Measurements from ENCODE around the gene IRAK4.
A peak's percentile ranks its signal among the peaks of the same experiment; 100 is the strongest.
"Not testable (repeated sequence)": the region's sequence is repeated elsewhere in the genome, so short reads cannot be mapped to it uniquely, and the experiment has no call there.

Gene IRAK4

GRCh38 chr12:43758728-43759563 lies at the start of gene IRAK4, which contains the start of gene PUS7L:
TSS of gene IRAK4 (plus strand) at chr12:43758951. CDS start at chr12:43768112, 9,161 bp downstream.
TSS of gene PUS7L (minus strand) at chr12:43758790. CDS start at chr12:43755245, 3,545 bp downstream.
- DNase-seq, result peak; percentile 67

DNA sequence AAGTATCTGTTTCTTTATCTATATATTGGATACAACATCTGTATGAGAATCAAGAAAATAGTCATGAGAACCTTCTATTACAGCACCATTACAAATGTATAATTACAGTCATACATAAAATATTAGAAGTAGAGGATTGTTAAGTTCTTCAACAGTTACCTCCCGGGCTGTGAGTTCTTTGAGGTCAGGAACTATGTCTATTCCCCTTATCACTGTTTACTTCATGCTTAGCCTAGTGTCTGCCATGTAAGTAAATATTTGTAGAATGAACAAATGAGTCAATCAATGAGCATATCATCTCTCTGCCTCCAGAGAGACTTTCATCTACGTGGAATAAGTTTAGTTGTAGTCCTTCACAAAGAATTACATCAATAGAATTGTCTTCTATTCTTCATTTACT lies 47.4 kb upstream of the IRAK4 start:
- DNase-seq, result no peak

- DNase-seq, result no peak
These were observed 36.1 kb upstream of the IRAK4 start for GRCh38 chr12:43722621-43723020.

DNA sequence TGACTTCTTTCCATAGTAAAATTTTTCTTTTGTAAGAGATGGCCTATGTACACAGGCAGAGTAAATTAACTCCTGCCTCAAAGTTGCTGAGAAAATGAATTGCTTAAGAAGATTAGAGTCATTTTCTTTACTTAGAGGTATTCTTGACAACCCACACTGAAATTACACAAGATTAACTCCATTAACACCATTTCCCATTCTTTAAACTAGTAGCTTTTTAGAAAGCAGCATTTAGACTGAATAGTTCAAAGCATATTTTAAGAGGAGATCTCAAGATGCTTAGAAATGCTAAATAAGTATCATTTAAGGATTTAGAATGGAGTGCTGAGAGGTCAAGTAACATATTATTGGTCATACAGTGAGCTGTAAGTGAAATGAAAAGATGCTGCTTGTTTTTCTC lies 35.6 kb upstream of the IRAK4 start:
- no peak for DNase-seq

GRCh38 chr12:43728117-43728516 lies 30.6 kb upstream of the IRAK4 start:
- no peak for DNase-seq

DNA sequence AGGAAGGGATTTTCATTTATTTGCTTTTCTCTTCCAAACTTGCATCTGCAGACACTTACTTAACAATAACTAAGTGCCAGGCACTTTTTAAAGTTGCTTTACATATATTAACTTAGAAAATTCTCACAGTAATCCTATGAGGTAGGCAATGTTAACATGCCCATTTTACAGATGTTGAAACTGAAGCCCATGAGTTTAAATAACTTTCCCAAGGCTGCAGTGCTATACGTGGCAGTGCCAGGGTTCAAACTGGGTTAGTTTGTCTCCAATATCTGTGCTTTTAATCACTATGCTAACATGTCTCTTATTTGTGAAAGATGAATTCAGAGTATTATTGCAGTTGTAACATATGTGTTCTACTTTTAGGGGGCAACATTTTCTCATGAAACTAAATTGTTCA lies 30.1 kb upstream of the IRAK4 start:
- DNase-seq, result no peak

GRCh38 chr12:43730283-43730682 lies 28.5 kb upstream of the IRAK4 start:
- no peak for DNase-seq

GRCh38 chr12:43733687-43734086 lies 25.1 kb upstream of the IRAK4 start:
- DNase-seq, result no peak

DNA sequence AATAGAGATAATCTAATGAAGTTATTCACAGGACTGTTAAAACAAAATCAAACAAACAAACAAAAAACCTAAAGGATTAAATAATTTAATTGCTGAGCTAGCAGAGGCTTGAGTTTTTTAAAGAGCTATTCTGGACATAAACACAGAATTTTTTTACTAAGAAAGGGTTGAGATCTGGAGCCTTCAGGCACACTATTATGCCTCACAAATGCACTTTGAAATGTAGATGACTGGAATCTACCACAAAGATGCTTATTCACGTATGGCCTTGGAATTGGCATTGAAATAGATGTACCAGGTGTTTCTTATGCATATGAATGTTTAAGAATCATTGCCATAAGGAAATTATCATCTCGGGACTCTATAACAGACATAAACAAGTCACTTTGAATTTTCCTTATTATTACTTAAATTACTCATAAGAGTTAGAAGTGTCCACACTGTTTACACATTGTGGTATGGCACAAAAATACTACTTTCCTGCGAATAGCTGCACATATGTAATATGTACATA lies 21.8 kb upstream of the IRAK4 start:
- no peak for DNase-seq

DNA sequence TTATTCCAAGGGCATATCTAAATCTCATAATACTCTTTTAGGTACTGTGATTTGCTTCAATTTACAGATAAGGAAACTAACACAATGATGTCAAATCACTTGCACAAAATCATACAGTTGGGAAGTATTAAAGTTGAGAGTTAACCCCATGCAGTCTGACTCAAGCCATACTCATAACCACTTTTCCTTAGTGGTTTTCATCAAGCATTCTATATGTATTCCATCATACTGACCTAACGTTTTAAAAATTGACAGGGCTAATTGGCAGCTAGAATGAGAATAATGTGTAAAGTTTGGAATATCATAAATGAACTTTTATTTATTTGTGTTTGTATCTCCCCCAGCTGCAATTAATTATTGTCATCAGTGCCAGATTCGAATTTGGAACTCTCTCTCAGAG lies 21.1 kb upstream of the IRAK4 start:
- no peak for DNase-seq

GRCh38 chr12:43740511-43741100 lies 18.1 kb upstream of the IRAK4 start:
- no peak for DNase-seq

- no peak for DNase-seq
These were observed 16.6 kb upstream of the IRAK4 start for GRCh38 chr12:43742106-43742505.

- DNase-seq, result no peak
These were observed 13.9 kb upstream of the IRAK4 start for GRCh38 chr12:43744826-43745225.

GRCh38 chr12:43749016-43749415 lies 9.7 kb upstream of the IRAK4 start:
- DNase-seq, result no peak

GRCh38 chr12:43750814-43751213 lies 7.9 kb upstream of the IRAK4 start:
- no peak for DNase-seq

GRCh38 chr12:43751360-43751759 lies 7.4 kb upstream of the IRAK4 start:
- DNase-seq, result not testable (repeated sequence)

DNA sequence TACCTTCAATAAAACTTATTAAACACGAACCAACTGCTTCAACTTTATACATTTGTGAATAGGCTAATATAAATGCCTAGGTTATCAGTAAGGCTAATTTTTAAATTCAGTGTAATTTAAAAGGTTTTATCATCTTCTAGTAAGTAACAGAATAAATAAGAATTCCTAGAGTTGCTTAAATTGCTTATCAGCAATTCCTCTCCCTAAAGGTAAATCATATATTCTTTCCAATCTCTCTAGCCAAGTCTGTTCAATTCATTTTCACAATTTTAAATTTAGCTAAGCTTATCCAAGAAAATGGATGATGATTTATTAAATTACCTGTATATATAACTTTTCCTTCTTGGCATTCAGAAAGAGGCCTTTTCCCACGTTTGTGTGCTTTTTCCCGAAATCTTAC lies 4.7 kb upstream of the IRAK4 start:
- DNase-seq, result no peak

DNA sequence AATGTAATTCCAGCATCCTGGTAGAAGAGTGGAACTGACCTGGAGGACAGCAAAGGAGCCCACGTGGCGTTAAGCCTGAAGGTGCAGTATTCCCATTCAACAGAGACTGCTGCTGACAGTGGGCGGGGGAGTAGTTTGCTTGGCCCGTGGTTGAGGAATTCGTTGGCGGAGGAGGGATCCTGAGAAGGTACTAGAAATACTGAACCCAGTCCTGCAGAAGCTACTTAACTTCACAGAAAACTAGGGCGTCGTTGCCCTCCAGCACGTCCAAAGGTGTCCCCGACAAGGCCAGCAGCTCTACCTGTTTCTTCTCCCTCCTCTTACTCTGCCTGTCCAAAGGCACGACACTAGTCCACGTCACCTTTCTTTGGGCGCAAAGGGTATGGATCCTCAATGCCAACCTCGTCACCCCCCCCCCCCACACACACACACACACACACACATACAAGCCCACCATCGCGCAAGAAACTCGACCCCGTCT lies 464 bp upstream of the IRAK4 start:
- DNase-seq, result no peak

GRCh38 chr12:43760396-43760795 lies 1.6 kb downstream of the IRAK4 start:
- DNase-seq, result no peak

DNA sequence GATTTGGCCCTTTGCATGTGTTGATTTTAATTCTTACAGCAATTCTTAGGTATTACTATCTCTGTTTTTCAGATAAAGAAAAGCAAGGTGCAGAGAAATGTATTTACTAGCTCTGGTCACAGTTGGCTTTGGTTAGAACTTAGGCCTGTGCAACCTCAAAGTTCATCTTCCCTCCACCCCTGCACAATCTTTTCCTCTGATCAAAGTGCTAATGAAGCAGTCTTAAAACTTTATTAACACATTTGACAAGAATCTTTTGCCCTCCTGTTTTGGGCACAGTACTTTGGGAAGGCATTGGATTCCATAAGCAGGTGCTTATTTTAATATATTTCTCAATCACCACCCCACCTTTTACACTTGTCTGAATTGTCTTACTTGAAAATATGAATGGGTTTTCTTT lies 2.7 kb downstream of the IRAK4 start:
- DNase-seq, result no peak

DNA sequence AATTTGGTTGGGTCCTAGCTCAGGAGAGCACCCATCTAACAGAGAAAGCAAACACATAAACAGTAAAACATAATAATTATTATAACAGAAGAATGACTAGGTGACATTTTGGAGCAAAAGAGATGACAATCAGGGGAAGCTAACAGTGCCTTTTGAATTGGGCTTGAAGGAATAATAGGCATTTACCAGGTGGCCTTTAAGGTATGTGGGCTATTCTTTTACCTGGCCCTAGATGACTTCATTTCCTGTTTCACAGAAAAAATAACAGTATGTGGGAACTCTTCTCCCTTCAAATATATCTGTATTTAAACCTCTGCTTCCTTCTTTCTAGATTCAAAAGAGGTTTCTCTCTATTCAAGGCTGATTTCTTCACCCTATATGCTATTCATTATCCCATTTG lies 3.8 kb downstream of the IRAK4 start:
- no peak for DNase-seq

- no peak for DNase-seq
These were observed 5.0 kb downstream of the IRAK4 start for GRCh38 chr12:43763769-43764168.

DNA sequence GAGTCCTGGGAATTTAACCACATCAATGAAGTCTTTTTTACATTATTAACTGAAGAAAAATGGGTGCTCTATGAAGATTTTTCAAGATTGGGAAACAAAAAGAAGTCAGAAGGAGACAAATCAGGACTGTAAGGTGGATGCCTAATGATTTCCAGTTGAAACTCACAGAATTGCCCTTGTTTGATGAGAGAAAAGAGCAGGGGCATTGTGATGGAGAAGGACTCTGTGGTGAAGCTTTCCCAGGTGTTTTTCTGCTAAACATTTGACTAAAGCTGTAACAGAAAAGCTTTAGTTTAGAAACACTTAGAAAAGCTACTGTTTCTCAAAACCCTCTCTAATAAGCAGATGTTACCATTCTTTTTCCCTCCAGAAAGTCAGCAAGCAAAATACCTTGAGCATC lies 5.8 kb downstream of the IRAK4 start:
- DNase-seq, result no peak

GRCh38 chr12:43766291-43766690 lies 7.5 kb downstream of the IRAK4 start:
- no peak for DNase-seq

Data from NCI-H1417 treated with DMSO at 0.1 percent for 48 hours (cell line).